C4-2B (cell line): ENCODE measurements around the gene ZNF555.
A peak's percentile ranks its signal among the peaks of the same experiment; 100 is the strongest.
"Not testable (repeated sequence)": the region's sequence is repeated elsewhere in the genome, so short reads cannot be mapped to it uniquely, and the experiment has no call there.

ENCODE experiments used
- H3K27ac ChIP-seq: fragments of 450-650 bp; 2 replicates; pipeline ENCODE4 v1.5.1; 2017
- CTCF ChIP-seq: fragments of 450-650 bp; conservative IDR thresholded peaks from 2 replicates; pipeline ENCODE4 v1.5.1; 2017; ENCODE audit warnings: mild to moderate bottlenecking
- ZFX ChIP-seq: fragments of 450-650 bp; IDR thresholded peaks from 2 replicates; pipeline ENCODE4 v1.6.1; 2017

The ZNF555 gene

DNA sequence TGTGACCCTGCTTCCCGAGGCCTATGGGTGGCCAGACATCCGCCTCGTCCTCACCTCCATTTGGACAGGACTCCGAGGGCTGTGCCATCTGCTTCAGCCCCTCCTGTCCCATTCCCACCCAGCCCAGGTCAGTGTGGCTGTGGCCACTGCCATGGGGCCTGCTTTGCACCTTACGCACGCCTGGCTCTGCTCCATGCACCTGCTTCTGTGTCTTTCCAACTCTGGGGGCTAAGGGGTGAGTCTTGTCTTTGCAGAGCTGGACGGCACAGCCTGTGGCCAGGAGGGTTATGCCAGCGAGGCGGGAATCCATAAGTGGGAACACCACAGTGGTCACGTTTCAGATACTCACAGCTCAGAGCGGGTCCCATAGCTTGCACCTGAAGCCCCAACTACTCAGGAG is 26.8 kb upstream of the ZNF555 start:
- no peak overlapping the region for H3K27ac ChIP-seq
- no peak for TF ChIP-seq ZFX

DNA sequence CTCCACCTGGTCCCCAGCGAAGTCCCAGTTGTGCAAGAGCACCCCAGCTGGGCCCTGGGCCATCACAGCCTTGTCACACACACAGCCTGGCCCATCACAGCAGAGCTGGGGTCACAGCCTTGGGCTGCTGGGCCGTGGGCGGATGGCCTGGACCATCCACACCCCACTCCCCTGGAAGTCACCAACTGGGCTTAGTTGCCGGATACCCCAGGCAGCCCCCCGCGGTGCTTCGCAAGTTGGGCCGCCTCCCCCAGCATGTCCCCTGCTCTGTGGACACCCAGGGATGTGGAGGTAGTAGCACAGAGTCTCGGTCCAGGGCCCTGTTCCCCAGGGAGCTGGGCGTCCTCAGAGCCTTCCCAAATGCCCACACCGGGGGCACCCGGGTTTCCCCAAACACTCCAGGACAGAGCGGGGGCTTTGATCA is 26.1 kb upstream of the ZNF555 start:
- TF ChIP-seq ZFX (no peak), CTCF (no peak)
- H3K27ac ChIP-seq, result no peak overlapping the region

GRCh38 chr19:2815923-2816322 is 25.4 kb upstream of the ZNF555 start:
- TF ChIP-seq CTCF, result no peak
- no peak overlapping the region for H3K27ac ChIP-seq

DNA sequence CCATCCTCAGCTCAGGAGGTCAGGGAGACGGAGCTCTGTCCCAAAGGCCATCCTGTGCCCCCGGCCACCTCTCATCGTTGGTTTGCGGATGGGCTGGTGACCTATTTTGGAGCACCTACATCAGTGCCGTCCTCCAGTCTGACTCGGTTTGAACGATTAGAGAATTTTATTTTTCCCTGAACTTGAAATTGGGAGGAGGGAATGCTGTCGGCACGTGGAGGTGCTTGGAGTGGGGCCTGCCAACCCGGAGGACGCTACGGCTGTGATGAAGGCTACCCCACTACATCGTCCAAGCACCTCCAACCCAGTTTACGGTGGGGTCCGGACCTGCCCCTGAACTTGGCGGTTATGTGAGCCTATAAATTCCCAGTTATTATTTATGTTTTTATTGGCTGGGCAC is 24.6 kb upstream of the ZNF555 start:
- H3K27ac ChIP-seq, result no peak overlapping the region
- TF ChIP-seq ZFX, result no peak
- no peak for TF ChIP-seq CTCF

DNA sequence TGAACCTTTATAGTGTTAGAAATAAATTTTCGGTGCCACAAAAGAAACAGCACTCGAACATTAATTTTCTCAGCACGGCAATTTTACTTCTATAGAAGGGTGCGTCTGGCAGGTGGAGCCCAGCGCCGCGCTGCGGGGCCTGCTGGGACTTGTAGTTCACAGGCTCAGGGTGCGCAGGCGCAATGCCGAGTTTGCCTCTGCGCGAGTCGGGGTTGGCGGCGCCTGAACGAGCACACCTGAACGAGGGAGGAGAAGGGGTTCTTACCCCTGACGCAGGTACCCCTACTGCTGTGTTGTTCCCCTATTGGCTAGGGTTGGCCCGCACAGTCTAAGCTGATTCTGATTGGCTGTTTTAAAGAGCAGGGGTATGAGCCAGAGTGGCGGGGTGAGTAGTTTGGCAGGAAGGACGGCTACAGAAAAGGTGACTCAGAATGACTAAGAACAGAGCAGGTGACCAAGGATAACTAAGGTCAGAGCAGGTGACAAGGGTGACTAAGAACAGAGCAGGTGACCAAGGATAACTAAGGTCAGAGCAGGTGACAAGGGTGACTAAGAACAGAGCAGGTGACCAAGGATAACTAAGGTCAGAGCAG is 23.9 kb upstream of the ZNF555 start:
- not testable (repeated sequence) for H3K27ac ChIP-seq

GRCh38 chr19:2819540-2820111 is 21.6 kb upstream of the ZNF555 start, which contains the start of gene ZNF554:
Gene ZNF554, plus strand, starts transcription at chr19:2819868. Its CDS starts 204 bp downstream, at chr19:2820072.
- H3K27ac ChIP-seq, result peak within 1 kb of the TSS; percentile 71
- TF ChIP-seq CTCF (peak; percentile 99), ZFX (no peak; the same call in 1 of the 2 replicates)

GRCh38 chr19:2820112-2820702 is 21.1 kb upstream of the ZNF555 start:
- TF ChIP-seq CTCF (no peak), ZFX (peak; percentile 62; the same call in 1 of the 2 replicates)
- peak overlapping the region; percentile 71 for H3K27ac ChIP-seq

DNA sequence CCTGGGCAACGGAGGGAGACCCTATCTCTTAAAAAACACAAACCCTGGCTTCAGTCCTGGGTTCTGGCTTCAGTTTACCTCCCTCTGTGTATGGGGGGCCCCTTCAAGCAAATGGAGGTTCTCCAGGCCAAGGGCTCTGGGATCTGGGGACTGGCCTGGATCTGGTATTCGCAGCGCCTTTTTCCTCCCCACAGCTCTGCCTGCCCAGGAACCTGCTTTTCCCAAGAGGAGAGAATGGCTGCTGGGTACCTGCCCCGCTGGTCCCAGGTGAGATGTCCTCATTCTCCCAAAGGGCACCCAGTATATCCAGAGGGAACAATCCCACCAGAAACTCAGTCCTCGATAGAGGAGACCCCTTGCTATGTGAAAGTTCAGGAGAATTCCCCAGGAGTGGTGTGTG is 18.4 kb upstream of the ZNF555 start:
- TF ChIP-seq CTCF (no peak), ZFX (no peak)
- no peak overlapping the region for H3K27ac ChIP-seq
